HG03103 (cell line): ENCODE measurements around the gene ZNF484.
"Not testable (repeated sequence)": the region's sequence is repeated elsewhere in the genome, so short reads cannot be mapped to it uniquely, and the experiment has no call there.

Source experiments
- ATAC-seq: cut with Tn5 transposase; IDR thresholded peaks from one replicate; pipeline ENCODE4 v1.9.1; 2021; ENCODE audit warnings: low read depth; ENCODE audit not compliant: unreplicated experiment

The ZNF484 gene

GRCh38 chr9:92864152-92864551 is 13.7 kb downstream of the ZNF484 start:
- no peak for ATAC-seq

- no peak for ATAC-seq
Observed at GRCh38 chr9:92860867-92861266, 17.0 kb downstream of the ZNF484 start.

GRCh38 chr9:92857236-92857635 is 20.6 kb downstream of the ZNF484 start:
- ATAC-seq = no peak

- ATAC-seq = no peak
Observed at GRCh38 chr9:92853716-92854115, 24.1 kb downstream of the ZNF484 start.

GRCh38 chr9:92850898-92851297 is 26.9 kb downstream of the ZNF484 start:
- ATAC-seq = no peak

- ATAC-seq = not testable (repeated sequence)
Observed at GRCh38 chr9:92848740-92849139, 29.1 kb downstream of the ZNF484 start.

GRCh38 chr9:92846662-92847145 is 31.1 kb downstream of the ZNF484 start:
- no peak for ATAC-seq

- ATAC-seq = not testable (repeated sequence)
Observed at GRCh38 chr9:92838411-92838810, 39.4 kb downstream of the ZNF484 start.

- no peak for ATAC-seq
Observed at GRCh38 chr9:92837191-92837590, 40.6 kb downstream of the ZNF484 start.

GRCh38 chr9:92829420-92829819 is 48.4 kb downstream of the ZNF484 start:
- no peak for ATAC-seq

- not testable (repeated sequence) for ATAC-seq
Observed at GRCh38 chr9:92825065-92825464, 52.8 kb downstream of the ZNF484 start.

GRCh38 chr9:92820964-92821363 is 56.9 kb downstream of the ZNF484 start:
- ATAC-seq = no peak

- ATAC-seq = not testable (repeated sequence)
Observed at GRCh38 chr9:92819898-92820297, 57.9 kb downstream of the ZNF484 start.

GRCh38 chr9:92809629-92810326 is 68.1 kb downstream of the ZNF484 start:
- not testable (repeated sequence) for ATAC-seq

GRCh38 chr9:92808726-92809451 is 68.9 kb downstream of the ZNF484 start:
- no peak for ATAC-seq

GRCh38 chr9:92807757-92808725 is 69.8 kb downstream of the ZNF484 start:
- ATAC-seq = no peak

- ATAC-seq = no peak
Observed at GRCh38 chr9:92807031-92807756, 70.6 kb downstream of the ZNF484 start.

- ATAC-seq = no peak
Observed at GRCh38 chr9:92804727-92805126, 73.1 kb downstream of the ZNF484 start.

GRCh38 chr9:92798358-92798757 is 79.5 kb downstream of the ZNF484 start:
- ATAC-seq = no peak

GRCh38 chr9:92796337-92796804 is 81.5 kb downstream of the ZNF484 start:
- ATAC-seq = not testable (repeated sequence)
